PFSK-1 (cell line): Measurements from ENCODE around the gene C12orf76.

ENCODE experiments used
- FOXP2 ChIP-seq: optimal IDR thresholded peaks from 2 replicates; pipeline ENCODE3; 2011; ENCODE audit warnings: borderline replicate concordance, control low read depth, inconsistent platforms; ENCODE audit not compliant: insufficient read depth; ENCODE audit errors: extremely low read length, extremely low read depth
- POLR2AphosphoS5 ChIP-seq: IDR thresholded peaks from 2 replicates; pipeline ENCODE4 v1.6.1; 2012; ENCODE audit warnings: low read depth, mild to moderate bottlenecking, control low read depth, low read length, moderate library complexity
- REST ChIP-seq, 2 experiments: IDR thresholded peaks; 2 replicates each; pipeline versions ENCODE4 v1.6.1 to v1.8.0; 2011 to 2012; ENCODE audit warnings: low read depth in 2 of 2, low read length in 2 of 2, control low read depth in 1 of 2, inconsistent platforms in 1 of 2, mild to moderate bottlenecking in 1 of 2, moderate library complexity in 1 of 2; ENCODE audit not compliant: insufficient read depth in 1 of 2
- SIN3A ChIP-seq: IDR thresholded peaks from 2 replicates; pipeline ENCODE4 v1.6.1; 2012; ENCODE audit warnings: mild to moderate bottlenecking, low read length, moderate library complexity, borderline replicate concordance; ENCODE audit not compliant: insufficient read depth
- TAF1 ChIP-seq: IDR thresholded peaks from 2 replicates; pipeline ENCODE4 v1.6.1; 2012; ENCODE audit warnings: low read length, control low read depth, borderline replicate concordance; ENCODE audit not compliant: insufficient read depth

GRCh38 chr12:110067531-110067930, 19.2 kb upstream of the C12orf76 start:
- TF ChIP-seq REST (IDR thresholded peaks at IDR 0.05; ENCODE audit: insufficient read depth in 1 of 2, low read depth in 2 of 2, low read length in 2 of 2), result no peak
- no peak for TF ChIP-seq TAF1
- TF ChIP-seq SIN3A, result no peak
- TF ChIP-seq POLR2AphosphoS5, result no peak
- TF ChIP-seq FOXP2, result no peak
